Ureter (tissue), 1 donor: Measurements from ENCODE around the gene HMCN2. TPM values are rescaled to one million over a fixed set of nuclear protein-coding genes. Genes with fewer than 3 reads are reported as not detected.

Source experiments
- DNase-seq: peaks from one replicate; pipeline ENCODE4 v3.0.0-alpha.2; 2020; ENCODE audit warnings: low spot score
- total RNA-seq: library from RNA; stranded (reverse); gene quantifications from one replicate; pipeline ENCODE4 v1.2.4, GENCODE V29; 2023
- donor health status: DM: yes; HTN: yes; CAD: no.

HMCN2 gene
- total RNA-seq, 1 donor from 2014 or later = 9.5 TPM

GRCh38 chr9:130448771-130449603 lies 183.4 kb downstream of the HMCN2 start:
- no peak for DNase-seq

- no peak for DNase-seq
Measured at GRCh38 chr9:130450344-130451003, 184.9 kb downstream of the HMCN2 start.

- no peak for DNase-seq
Measured at GRCh38 chr9:130451004-130451390, 185.4 kb downstream of the HMCN2 start.

- DNase-seq = peak; percentile 95
Measured at GRCh38 chr9:130451509-130452388, 186.2 kb downstream of the HMCN2 start.

GRCh38 chr9:130452835-130453234 lies 187.3 kb downstream of the HMCN2 start:
- no peak for DNase-seq

- no peak for DNase-seq
Measured at GRCh38 chr9:130453487-130453886, 187.9 kb downstream of the HMCN2 start.

- DNase-seq = no peak
Measured at GRCh38 chr9:130454096-130454811, 188.7 kb downstream of the HMCN2 start.

GRCh38 chr9:130454812-130455325 lies 189.3 kb downstream of the HMCN2 start:
- DNase-seq = no peak

- no peak for DNase-seq
Measured at GRCh38 chr9:130458027-130458803, 192.7 kb downstream of the HMCN2 start.

GRCh38 chr9:130458804-130459067 lies 193.2 kb downstream of the HMCN2 start:
- DNase-seq = no peak

GRCh38 chr9:130459151-130459550 lies 193.6 kb downstream of the HMCN2 start:
- DNase-seq = no peak

GRCh38 chr9:130459941-130460669 lies 194.5 kb downstream of the HMCN2 start:
- no peak for DNase-seq

- no peak for DNase-seq
Measured at GRCh38 chr9:130461218-130461630, 195.7 kb downstream of the HMCN2 start.

GRCh38 chr9:130461731-130462130 lies 196.2 kb downstream of the HMCN2 start:
- no peak for DNase-seq

- no peak for DNase-seq
Measured at GRCh38 chr9:130462685-130463540, 197.4 kb downstream of the HMCN2 start.

GRCh38 chr9:130463763-130464745 lies 198.5 kb downstream of the HMCN2 start:
- no peak for DNase-seq

GRCh38 chr9:130465383-130466096 lies 200.0 kb downstream of the HMCN2 start:
- no peak for DNase-seq
